DMS79 (cell line): Measurements from ENCODE around the gene P2RX1.
"Not testable (repeated sequence)": the region's sequence is repeated elsewhere in the genome, so short reads cannot be mapped to it uniquely, and the experiment has no call there.

ENCODE experiments used
- DNase-seq: peaks from one replicate; lab custom pipeline; 2025; lab: John Stamatoyannopoulos, UW

Gene P2RX1

GRCh38 chr17:3951420-3951819 is 35.2 kb upstream of the P2RX1 start:
- DNase-seq = no peak

GRCh38 chr17:3951003-3951402 is 34.7 kb upstream of the P2RX1 start:
- DNase-seq = no peak

- DNase-seq = no peak
Observed at GRCh38 chr17:3950584-3950983, 34.3 kb upstream of the P2RX1 start.

GRCh38 chr17:3949418-3949817 is 33.2 kb upstream of the P2RX1 start:
- DNase-seq = no peak

GRCh38 chr17:3948551-3948950 is 32.3 kb upstream of the P2RX1 start:
- not testable (repeated sequence) for DNase-seq

GRCh38 chr17:3947318-3947810 is 31.1 kb upstream of the P2RX1 start:
- no peak for DNase-seq

GRCh38 chr17:3946711-3947235 is 30.5 kb upstream of the P2RX1 start:
- no peak for DNase-seq

- no peak for DNase-seq
Observed at GRCh38 chr17:3944485-3945388, 28.5 kb upstream of the P2RX1 start.

- DNase-seq = no peak
Observed at GRCh38 chr17:3943240-3943891, 27.1 kb upstream of the P2RX1 start.

GRCh38 chr17:3940965-3941698 is 24.9 kb upstream of the P2RX1 start:
- DNase-seq = no peak

GRCh38 chr17:3937359-3937758 is 21.1 kb upstream of the P2RX1 start:
- no peak for DNase-seq

- DNase-seq = no peak
Observed at GRCh38 chr17:3935825-3936355, 19.6 kb upstream of the P2RX1 start.

- DNase-seq = no peak
Observed at GRCh38 chr17:3935140-3935542, 18.9 kb upstream of the P2RX1 start.

GRCh38 chr17:3929764-3930163 is 13.5 kb upstream of the P2RX1 start:
- DNase-seq = no peak

- DNase-seq = no peak
Observed at GRCh38 chr17:3929181-3929580, 12.9 kb upstream of the P2RX1 start.

- DNase-seq = no peak
Observed at GRCh38 chr17:3928406-3928805, 12.1 kb upstream of the P2RX1 start.

- no peak for DNase-seq
Observed at GRCh38 chr17:3927628-3928340, 11.5 kb upstream of the P2RX1 start.

GRCh38 chr17:3926860-3927627 is 10.8 kb upstream of the P2RX1 start:
- no peak for DNase-seq

- DNase-seq = no peak
Observed at GRCh38 chr17:3925684-3926485, 9.6 kb upstream of the P2RX1 start.
